Left lung (tissue), 10 donors: ENCODE measurements around the gene NUDT14. TPM values are rescaled to one million over a fixed set of nuclear protein-coding genes. Genes with fewer than 3 reads are reported as not detected.
A peak's percentile ranks its signal among the peaks of the same experiment; 100 is the strongest.

ENCODE experiments used
- ATAC-seq: fragments of 200-7000 bp; cut with Tn5 transposase; one replicate; pipeline ENCODE4 v1.9.1; 2020; ENCODE audit warnings: moderate library complexity
- DNase-seq, 4 donors: peaks; one replicate each; pipeline ENCODE4 v3.0.0-alpha.2; 2013 to 2020
- H3K27ac ChIP-seq, 2 donors: fragments of 200-600 bp; sonication (generic) in 1 of 2; one replicate each; pipeline versions ENCODE4 v1.5.0 to v1.8.0; 2020 to 2021
- H3K27me3 ChIP-seq, 2 donors: fragments of 200-600 bp; sonication (generic) in 1 of 2; one replicate each; pipeline versions ENCODE4 v1.5.0 to v1.8.0; 2020 to 2021
- H3K36me3 ChIP-seq, 2 donors: fragments of 200-600 bp; sonication (generic) in 1 of 2; one replicate each; pipeline versions ENCODE4 v1.5.0 to v1.8.0; 2020 to 2021
- H3K4me1 ChIP-seq, 2 donors: fragments of 200-600 bp; one replicate each; pipeline ENCODE4 v1.8.0; 2021
- H3K4me3 ChIP-seq, 2 donors: fragments of 200-600 bp; sonication (generic) in 1 of 2; one replicate each; pipeline versions ENCODE4 v1.5.0 to v1.8.0; 2020 to 2021; ENCODE audit warnings: mild to moderate bottlenecking in 1 of 2
- H3K9me3 ChIP-seq, 2 donors: fragments of 200-600 bp; sonication (generic) in 1 of 2; one replicate each; pipeline versions ENCODE4 v1.5.0 to v1.8.0; 2020 to 2021
- CTCF ChIP-seq, 2 donors: fragments of 200-600 bp; sonication (generic) in 1 of 2; IDR thresholded peaks; one replicate each; pipeline versions ENCODE4 v1.5.0 to v1.8.0; 2021; ENCODE audit warnings: antibody characterized with exemption in 2 of 2
- intact Hi-C, 2 donors: fragments of 100-400 bp; cut with DNase I; formaldehyde crosslinking; loops; one replicate each; pipeline versions ENCODE4 v1.11.2 to v1.14.2; 2022
- polyA plus RNA-seq, 6 donors: library from polyadenylated mRNA; unstranded; fragments of 120-200 nt; gene quantifications; one replicate each; pipeline ENCODE4 v1.2.1, GENCODE V29; 2013; ENCODE audit not compliant: insufficient read length in 6 of 6
- total RNA-seq, 2 donors: library from RNA; stranded (reverse); fragmentation: NEBNext Ultra II Directional; extraction: Animal tissue kit (Norgen Biotek cat#: 25700); gene quantifications; one replicate each; pipeline ENCODE4 v1.2.1, GENCODE V29; 2021
- donor health status: DM: no; HTN: yes; CAD: no.
- donor health status: DM: no; HTN: no; CAD: no.

NUDT14 gene
- total and polyA plus RNA-seq, 8 donors: 22.4 to 77.5 (median 34.7) TPM

GRCh38 chr14:105161964-105162668 is 19.0 kb downstream of the NUDT14 start:
- no peaks in the 10 kb centered on the region for H3K9me3 ChIP-seq
- no peak overlapping the region for H3K27ac ChIP-seq
- ATAC-seq (peak; percentile 15), DNase-seq (no peak)
- H3K36me3 ChIP-seq: no peaks in the 10 kb centered on the region
- H3K4me1 ChIP-seq: peaks cover 0 to 7% of the 10 kb centered on the region in 2 donors
- TF ChIP-seq CTCF (IDR thresholded peaks at IDR 0.05): no peak
- H3K27me3 ChIP-seq: peaks cover 0 to 12% of the 10 kb centered on the region in 2 donors
- intact Hi-C loops: no loop called here
- no peak overlapping the region for H3K4me3 ChIP-seq

GRCh38 chr14:105161309-105161708 is 19.8 kb downstream of the NUDT14 start:
- TF ChIP-seq CTCF (IDR thresholded peaks at IDR 0.05): no peak
- H3K4me3 ChIP-seq: no peak overlapping the region
- no peak for ATAC-seq
- peak in 1 of 4 donors; percentile 44 for DNase-seq
- peaks cover 0 to 4% of the 10 kb centered on the region in 2 donors for H3K27me3 ChIP-seq
- H3K9me3 ChIP-seq: no peaks in the 10 kb centered on the region
- no peaks in the 10 kb centered on the region for H3K36me3 ChIP-seq
- no peak overlapping the region for H3K27ac ChIP-seq
- intact Hi-C loops: no loop called here
- peaks cover 0 to 7% of the 10 kb centered on the region in 2 donors for H3K4me1 ChIP-seq

- Histone ChIP-seq H3K36me3 (peaks cover 0 to 3% of the 10 kb centered on the region in 2 donors), H3K27me3 (no peaks in the 10 kb centered on the region), H3K4me1 (peaks cover 0 to 2% of the 10 kb centered on the region in 2 donors), H3K4me3 (no peak overlapping the region), H3K9me3 (no peaks in the 10 kb centered on the region), H3K27ac (no peak overlapping the region)
- DNase-seq: no peak
- intact Hi-C loops: no loop called here
- no peak for ATAC-seq
- no peak for TF ChIP-seq CTCF (IDR thresholded peaks at IDR 0.05)
These were observed 20.3 kb downstream of the NUDT14 start for GRCh38 chr14:105160776-105161175.

GRCh38 chr14:105159344-105159743 is 21.8 kb downstream of the NUDT14 start:
- ATAC-seq (no peak), DNase-seq (peak in 1 of 4 donors; percentile 21)
- intact Hi-C loops: no loop called here
- TF ChIP-seq CTCF (IDR thresholded peaks at IDR 0.05): no peak
- no peaks in the 10 kb centered on the region for H3K9me3 ChIP-seq
- H3K27ac ChIP-seq: no peak overlapping the region
- H3K4me3 ChIP-seq: no peak overlapping the region
- H3K4me1 ChIP-seq: no peaks in the 10 kb centered on the region
- peaks cover 0 to 12% of the 10 kb centered on the region in 2 donors for H3K36me3 ChIP-seq
- no peaks in the 10 kb centered on the region for H3K27me3 ChIP-seq

- no peaks in the 10 kb centered on the region for H3K4me1 ChIP-seq
- no peak for TF ChIP-seq CTCF (IDR thresholded peaks at IDR 0.05)
- H3K4me3 ChIP-seq: no peak overlapping the region
- no peaks in the 10 kb centered on the region for H3K9me3 ChIP-seq
- peaks cover 0 to 12% of the 10 kb centered on the region in 2 donors for H3K36me3 ChIP-seq
- no peak overlapping the region for H3K27ac ChIP-seq
- no peak for ATAC-seq
- no peak for DNase-seq
- H3K27me3 ChIP-seq: no peaks in the 10 kb centered on the region
- intact Hi-C loops: no loop called here
These were observed 22.3 kb downstream of the NUDT14 start for GRCh38 chr14:105158794-105159193.
